Measurements from ENCODE around the gene LRRC4.

The LRRC4 gene

GRCh38 chr7:127981965-127982364 is 49.3 kb downstream of the LRRC4 start:
- DNase-seq, result no peak

DNA sequence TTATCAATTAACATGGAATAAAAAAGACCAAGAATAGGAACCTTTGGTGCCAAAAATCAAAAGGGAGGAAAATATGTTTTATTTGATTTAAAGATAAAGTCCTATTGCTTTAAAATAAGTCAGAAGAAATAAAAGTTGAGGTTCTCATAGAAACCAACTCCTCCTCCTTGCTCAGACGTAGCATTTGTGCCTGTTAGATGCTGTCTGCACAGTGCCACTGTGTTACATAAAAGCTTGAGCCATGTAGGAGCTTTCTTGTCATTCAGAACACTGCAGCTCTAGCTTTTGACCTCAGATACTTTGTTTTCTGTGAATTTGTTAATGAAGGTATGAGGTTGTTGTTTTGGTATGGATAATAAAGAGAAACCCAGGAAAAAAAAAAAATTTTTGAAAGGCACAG is 50.3 kb downstream of the LRRC4 start:
- peak in 1 of 58 donors; percentile 49 for DNase-seq

DNA sequence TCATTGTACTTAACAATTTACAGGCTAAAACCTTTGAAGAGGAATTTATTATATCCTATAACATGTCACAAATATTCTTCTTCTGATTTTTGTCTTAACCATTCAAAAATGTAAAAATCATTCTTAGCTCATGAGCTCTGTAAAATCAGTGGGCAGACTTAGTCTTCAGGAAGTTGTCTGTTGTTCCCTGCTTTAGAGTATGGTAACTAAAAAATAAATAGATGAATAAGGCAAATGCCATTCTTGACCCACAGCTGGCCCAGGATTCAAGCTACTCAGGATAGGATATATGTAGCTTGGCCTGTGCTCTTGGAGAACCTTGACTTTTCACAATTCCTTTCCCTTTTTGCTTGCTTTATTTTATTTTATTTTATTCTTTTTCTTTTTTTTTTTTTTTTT is 51.5 kb downstream of the LRRC4 start:
- DNase-seq, result no peak

GRCh38 chr7:127979113-127979727 is 52.0 kb downstream of the LRRC4 start:
- DNase-seq, result no peak

GRCh38 chr7:127978421-127978820 is 52.8 kb downstream of the LRRC4 start:
- DNase-seq, result no peak

Measured in anterior cingulate cortex (tissue), 58 donors.